Neural cell (in vitro differentiated cells): ENCODE data around the gene SYMPK. TPM values are rescaled to one million over a fixed set of nuclear protein-coding genes. Genes with fewer than 3 reads are reported as not detected.

Experiments
- H2AFZ ChIP-seq: fragments of 200-600, 300-800 bp; sonication (generic), shearing (Covaris generic); 2 replicates; pipeline ENCODE4 v1.6.0; 2014; ENCODE audit warnings: low read depth, mild to moderate bottlenecking, antibody characterized with exemption, low read length, moderate library complexity
- H3F3A ChIP-seq: fragments of 200-600 bp; shearing (Covaris generic); 2 replicates; pipeline ENCODE4 v1.6.1; 2016; ENCODE audit warnings: mild to moderate bottlenecking, moderate library complexity, mixed read lengths, antibody characterized with exemption, low read length; ENCODE audit not compliant: insufficient read depth, poor library complexity, severe bottlenecking
- H3K27ac ChIP-seq: fragments of 200-600, 300-800 bp; sonication (generic), shearing (Covaris generic); 2 replicates; pipeline ENCODE4 v1.5.1; 2014; ENCODE audit warnings: mild to moderate bottlenecking, low read length, moderate library complexity
- H3K27me3 ChIP-seq: fragments of 300-800, 200-600 bp; sonication (generic), shearing (Covaris generic); 2 replicates; pipeline ENCODE4 v1.6.0; 2014; ENCODE audit warnings: mild to moderate bottlenecking, low read depth, low read length, moderate library complexity; ENCODE audit not compliant: insufficient read depth
- H3K36me3 ChIP-seq: fragments of 300-800, 200-600 bp; sonication (generic), shearing (Covaris generic); 2 replicates; pipeline ENCODE4 v1.5.1; 2014; ENCODE audit warnings: mild to moderate bottlenecking, antibody characterized with exemption, low read length, moderate library complexity; ENCODE audit not compliant: insufficient read depth
- H3K4me2 ChIP-seq: fragments of 300-800, 200-600 bp; sonication (generic), shearing (Covaris generic); 2 replicates; pipeline ENCODE4 v1.6.0; 2014; ENCODE audit warnings: mild to moderate bottlenecking, low read length
- H3K4me3 ChIP-seq: fragments of 300-800, 200-600 bp; sonication (generic), shearing (Covaris generic); 2 replicates; pipeline ENCODE4 v1.5.1; 2014; ENCODE audit warnings: mild to moderate bottlenecking, low read length, moderate library complexity
- H3K79me2 ChIP-seq: fragments of 200-600 bp; shearing (Covaris generic); replicated peaks from 2 replicates; pipeline ENCODE4 v1.6.0; 2014; ENCODE audit warnings: mild to moderate bottlenecking, low read length, moderate library complexity; ENCODE audit not compliant: insufficient read depth
- H3K9ac ChIP-seq: fragments of 300-800, 200-600 bp; sonication (generic), shearing (Covaris generic); 2 replicates; pipeline ENCODE4 v1.6.1; 2016; ENCODE audit warnings: mild to moderate bottlenecking, low read length, mixed read lengths
- H3K9me2 ChIP-seq: fragments of 200-600 bp; shearing (Covaris generic); 2 replicates; pipeline ENCODE4 v1.6.1; 2016; ENCODE audit warnings: mild to moderate bottlenecking, low read length, mixed read lengths; ENCODE audit not compliant: insufficient read depth
- H3K9me3 ChIP-seq: fragments of 200-600, 300-800 bp; sonication (generic), shearing (Covaris generic); 2 replicates; pipeline ENCODE4 v1.6.1; 2016; ENCODE audit warnings: mild to moderate bottlenecking, mixed run types, low read length, moderate library complexity, mixed read lengths
- H4K20me1 ChIP-seq: fragments of 200-600 bp; shearing (Covaris generic); 2 replicates; pipeline ENCODE4 v1.6.1; 2016; ENCODE audit warnings: mild to moderate bottlenecking, mixed run types; ENCODE audit not compliant: insufficient read depth
- EP300 ChIP-seq: fragments of 450-650 bp; conservative IDR thresholded peaks from 2 replicates; pipeline ENCODE4 v1.6.1; 2014; ENCODE audit warnings: antibody characterized with exemption, mild to moderate bottlenecking, moderate library complexity; ENCODE audit not compliant: poor library complexity, severe bottlenecking
- EZH2 ChIP-seq: fragments of 200-600, 300-800 bp; shearing (Covaris generic), sonication (generic); IDR thresholded peaks from 2 replicates; pipeline ENCODE4 v1.6.1; 2014; ENCODE audit warnings: antibody characterized with exemption, low read length, borderline replicate concordance, mild to moderate bottlenecking; ENCODE audit not compliant: insufficient read depth, poor library complexity, severe bottlenecking
- MXI1 ChIP-seq: fragments of 450-650 bp; conservative IDR thresholded peaks from 2 replicates; pipeline ENCODE4 v1.6.1; 2014; ENCODE audit warnings: antibody characterized with exemption, mild to moderate bottlenecking; ENCODE audit not compliant: poor library complexity, severe bottlenecking
- POLR2AphosphoS5 ChIP-seq: IDR thresholded peaks from 2 replicates; pipeline ENCODE4 v1.6.1; 2012
- RAD21 ChIP-seq: fragments of 450-650 bp; conservative IDR thresholded peaks from 2 replicates; pipeline ENCODE4 v1.6.1; 2014; ENCODE audit warnings: antibody characterized with exemption, mild to moderate bottlenecking, moderate library complexity
- SMC3 ChIP-seq: fragments of 450-650 bp; conservative IDR thresholded peaks from 2 replicates; pipeline ENCODE4 v1.6.1; 2014; ENCODE audit warnings: antibody characterized with exemption, mild to moderate bottlenecking, moderate library complexity; ENCODE audit not compliant: poor library complexity
- TAF1 ChIP-seq: IDR thresholded peaks from 2 replicates; pipeline ENCODE4 v1.6.1; 2012; ENCODE audit warnings: low read depth
- polyA plus RNA-seq: library from polyadenylated mRNA; depleted of rRNA; stranded (reverse); fragments of >200 nt; gene quantifications from 2 replicates; pipeline ENCODE4 v1.2.3, GENCODE V29; 2014
- TF ChIP-seq, protein P1 (sequence below): fragments of 450-650 bp; IDR thresholded peaks from 2 replicates; pipeline ENCODE4 v1.5.1; 2014; ENCODE audit warnings: antibody characterized with exemption, mild to moderate bottlenecking, moderate library complexity; ENCODE audit not compliant: poor library complexity, severe bottlenecking
- TF ChIP-seq, protein P2 (sequence below): IDR thresholded peaks from 2 replicates; pipeline ENCODE4 v1.6.1; 2012; ENCODE audit warnings: borderline replicate concordance

Gene SYMPK
- polyA plus RNA-seq, 1 donor from 2014 or later, result 22.2 TPM

GRCh38 chr19:45770192-45771101, 92.5 kb downstream of the SYMPK start:
- Histone ChIP-seq H3K9me2 (no peaks in the 10 kb centered on the region), H3F3A (no peaks in the 10 kb centered on the region), H3K4me2 (no peak overlapping the region), H3K27me3 (peaks cover 22% of the 10 kb centered on the region), H3K79me2 (no peaks in the 10 kb centered on the region), H3K9ac (peak overlapping the region; percentile 66), H2AFZ (no peak overlapping the region), H3K27ac (peak overlapping the region; percentile 73), H3K9me3 (no peaks in the 10 kb centered on the region), H3K4me3 (peak overlapping the region; percentile 68), H3K36me3 (no peaks in the 10 kb centered on the region), H4K20me1 (no peaks in the 10 kb centered on the region)
- TF ChIP-seq SMC3 (peak; percentile 52), EZH2 (no peak), RAD21 (peak; percentile 69), POLR2AphosphoS5 (no peak)
- TF ChIP-seq, protein P1, sequence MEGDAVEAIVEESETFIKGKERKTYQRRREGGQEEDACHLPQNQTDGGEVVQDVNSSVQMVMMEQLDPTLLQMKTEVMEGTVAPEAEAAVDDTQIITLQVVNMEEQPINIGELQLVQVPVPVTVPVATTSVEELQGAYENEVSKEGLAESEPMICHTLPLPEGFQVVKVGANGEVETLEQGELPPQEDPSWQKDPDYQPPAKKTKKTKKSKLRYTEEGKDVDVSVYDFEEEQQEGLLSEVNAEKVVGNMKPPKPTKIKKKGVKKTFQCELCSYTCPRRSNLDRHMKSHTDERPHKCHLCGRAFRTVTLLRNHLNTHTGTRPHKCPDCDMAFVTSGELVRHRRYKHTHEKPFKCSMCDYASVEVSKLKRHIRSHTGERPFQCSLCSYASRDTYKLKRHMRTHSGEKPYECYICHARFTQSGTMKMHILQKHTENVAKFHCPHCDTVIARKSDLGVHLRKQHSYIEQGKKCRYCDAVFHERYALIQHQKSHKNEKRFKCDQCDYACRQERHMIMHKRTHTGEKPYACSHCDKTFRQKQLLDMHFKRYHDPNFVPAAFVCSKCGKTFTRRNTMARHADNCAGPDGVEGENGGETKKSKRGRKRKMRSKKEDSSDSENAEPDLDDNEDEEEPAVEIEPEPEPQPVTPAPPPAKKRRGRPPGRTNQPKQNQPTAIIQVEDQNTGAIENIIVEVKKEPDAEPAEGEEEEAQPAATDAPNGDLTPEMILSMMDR, result peak; percentile 89

GRCh38 chr19:45769821-45770191, 93.1 kb downstream of the SYMPK start:
- Histone ChIP-seq H3F3A (no peaks in the 10 kb centered on the region), H3K9me2 (no peaks in the 10 kb centered on the region), H3K27ac (peak overlapping the region; percentile 73), H3K36me3 (no peaks in the 10 kb centered on the region), H3K79me2 (no peaks in the 10 kb centered on the region), H3K27me3 (peaks cover 22% of the 10 kb centered on the region), H3K4me2 (peak overlapping the region; percentile 64), H4K20me1 (no peaks in the 10 kb centered on the region), H2AFZ (no peak overlapping the region), H3K9ac (peak overlapping the region; percentile 66), H3K9me3 (no peaks in the 10 kb centered on the region), H3K4me3 (peak overlapping the region; percentile 68)
- no peak for TF ChIP-seq TAF1
- no peak for TF ChIP-seq EP300
- no peak for TF ChIP-seq SMC3
- no peak for TF ChIP-seq MXI1
- TF ChIP-seq, protein P1, result no peak
- no peak for TF ChIP-seq EZH2
- no peak for TF ChIP-seq POLR2AphosphoS5
- TF ChIP-seq RAD21, result no peak
- TF ChIP-seq, protein P2, sequence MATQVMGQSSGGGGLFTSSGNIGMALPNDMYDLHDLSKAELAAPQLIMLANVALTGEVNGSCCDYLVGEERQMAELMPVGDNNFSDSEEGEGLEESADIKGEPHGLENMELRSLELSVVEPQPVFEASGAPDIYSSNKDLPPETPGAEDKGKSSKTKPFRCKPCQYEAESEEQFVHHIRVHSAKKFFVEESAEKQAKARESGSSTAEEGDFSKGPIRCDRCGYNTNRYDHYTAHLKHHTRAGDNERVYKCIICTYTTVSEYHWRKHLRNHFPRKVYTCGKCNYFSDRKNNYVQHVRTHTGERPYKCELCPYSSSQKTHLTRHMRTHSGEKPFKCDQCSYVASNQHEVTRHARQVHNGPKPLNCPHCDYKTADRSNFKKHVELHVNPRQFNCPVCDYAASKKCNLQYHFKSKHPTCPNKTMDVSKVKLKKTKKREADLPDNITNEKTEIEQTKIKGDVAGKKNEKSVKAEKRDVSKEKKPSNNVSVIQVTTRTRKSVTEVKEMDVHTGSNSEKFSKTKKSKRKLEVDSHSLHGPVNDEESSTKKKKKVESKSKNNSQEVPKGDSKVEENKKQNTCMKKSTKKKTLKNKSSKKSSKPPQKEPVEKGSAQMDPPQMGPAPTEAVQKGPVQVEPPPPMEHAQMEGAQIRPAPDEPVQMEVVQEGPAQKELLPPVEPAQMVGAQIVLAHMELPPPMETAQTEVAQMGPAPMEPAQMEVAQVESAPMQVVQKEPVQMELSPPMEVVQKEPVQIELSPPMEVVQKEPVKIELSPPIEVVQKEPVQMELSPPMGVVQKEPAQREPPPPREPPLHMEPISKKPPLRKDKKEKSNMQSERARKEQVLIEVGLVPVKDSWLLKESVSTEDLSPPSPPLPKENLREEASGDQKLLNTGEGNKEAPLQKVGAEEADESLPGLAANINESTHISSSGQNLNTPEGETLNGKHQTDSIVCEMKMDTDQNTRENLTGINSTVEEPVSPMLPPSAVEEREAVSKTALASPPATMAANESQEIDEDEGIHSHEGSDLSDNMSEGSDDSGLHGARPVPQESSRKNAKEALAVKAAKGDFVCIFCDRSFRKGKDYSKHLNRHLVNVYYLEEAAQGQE, result no peak
